KBM-7 (cell line): ENCODE results near the gene HTR5A.
A peak's percentile ranks its signal among the peaks of the same experiment; 100 is the strongest.
"Not testable (repeated sequence)": the region's sequence is repeated elsewhere in the genome, so short reads cannot be mapped to it uniquely, and the experiment has no call there.

Experiments
- DNase-seq: peaks from one replicate; pipeline ENCODE4 v3.0.0-alpha.2; 2015
- in situ Hi-C: fragments of 300-500 bp; cut with MboI; formaldehyde crosslinking; loops from 2 replicates; pipeline ENCODE4 v1.14.3; 2020; ENCODE audit warnings: low sequenced_read_pairs, low pct_unique_long_range_greater_than_20kb, mixed read lengths

HTR5A gene

DNA sequence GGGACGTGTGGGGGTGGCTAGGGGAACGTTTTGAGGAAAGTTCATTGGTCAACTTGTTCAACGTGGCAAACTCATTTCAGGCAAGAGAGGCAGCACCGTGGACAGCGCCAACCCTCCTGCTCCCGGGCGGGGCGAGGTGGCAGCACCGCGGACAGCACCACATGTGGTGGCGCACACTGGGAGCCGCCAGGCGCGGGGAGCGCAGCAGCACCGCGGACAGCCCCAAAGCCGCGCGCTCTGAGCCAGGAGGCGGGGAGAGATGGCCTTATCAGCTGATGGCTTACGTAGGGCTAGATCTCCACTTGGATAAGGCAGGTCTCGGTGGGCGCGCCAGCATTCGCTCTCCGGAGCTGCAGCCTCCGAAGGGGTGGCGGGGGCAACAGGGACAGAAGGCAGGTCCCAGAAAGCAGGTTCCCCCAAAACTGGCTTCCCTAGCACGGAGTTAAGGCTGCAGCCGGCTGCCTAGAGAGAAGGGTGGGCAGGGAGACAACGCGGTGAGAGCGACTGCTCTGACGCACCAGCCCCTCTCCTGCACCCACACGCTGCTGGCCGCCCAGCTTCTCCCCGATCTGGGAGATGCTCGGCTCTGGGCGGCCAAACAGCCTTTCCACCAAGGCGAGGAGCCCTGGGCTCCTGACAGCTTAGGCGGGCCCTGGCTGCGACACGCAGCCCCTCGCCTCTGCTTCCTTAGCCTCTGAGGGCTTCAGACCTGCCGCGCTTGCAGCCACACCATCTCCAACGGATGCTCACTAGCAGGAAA is at the start of gene HTR5A:
Gene HTR5A (plus strand): TSS at position 333 of the 760 bp plus-strand sequence. CDS start 576 bp downstream, outside the sequence.
- DNase-seq: peak; percentile 89
- in situ Hi-C loops: no loop called here

- in situ Hi-C loops: no loop called here
- no peak for DNase-seq
Measured at GRCh38 chr7:155020996-155021395, 49.1 kb upstream of the HTR5A start.

GRCh38 chr7:155021699-155022145 is 48.4 kb upstream of the HTR5A start:
- DNase-seq: no peak
- in situ Hi-C loops: no loop called here

GRCh38 chr7:155027879-155028278 is 42.2 kb upstream of the HTR5A start:
- DNase-seq: no peak

DNA sequence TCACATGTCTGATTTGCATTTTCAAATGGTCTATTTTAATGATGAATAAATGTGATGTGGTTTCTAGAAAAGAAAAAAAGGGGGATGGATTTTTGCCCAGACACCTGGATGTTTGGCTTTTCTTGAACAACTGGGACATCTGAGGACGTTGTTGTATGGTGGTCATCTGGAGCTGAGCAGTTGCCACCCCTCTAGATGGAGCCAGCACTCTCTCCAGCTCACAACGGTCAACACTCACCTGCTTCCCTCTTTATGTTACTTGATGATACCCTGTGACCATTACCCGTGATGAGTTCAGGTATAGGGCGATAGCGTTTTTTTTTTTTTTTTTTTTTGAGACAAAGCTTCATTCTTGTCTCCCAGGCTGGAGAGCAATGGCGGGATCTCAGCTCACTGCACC is 37.1 kb upstream of the HTR5A start:
- in situ Hi-C loops: no loop called here
- no peak for DNase-seq

More at GRCh38 chr7:155027879-155028278, 42.2 kb upstream of the HTR5A start:
- in situ Hi-C loops: no loop called here

DNA sequence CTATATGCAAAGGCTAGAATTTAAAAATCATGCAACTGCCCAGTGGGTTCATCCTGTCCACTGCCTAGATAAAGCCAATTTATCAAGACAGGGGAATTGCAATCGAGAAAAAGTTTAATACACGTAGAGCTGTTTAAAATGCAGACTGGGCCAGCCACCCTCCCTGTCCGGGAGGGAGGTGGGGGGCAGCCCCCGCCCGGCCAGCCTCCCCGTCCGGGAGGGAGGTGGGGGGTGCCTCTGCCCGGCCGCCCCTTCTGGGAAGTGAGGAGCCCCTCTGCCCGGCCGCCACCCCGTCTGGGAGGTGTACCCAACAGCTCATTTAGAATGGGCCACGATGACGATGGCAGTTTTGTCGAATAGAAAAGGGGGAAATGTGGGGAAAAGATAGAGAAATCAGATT is 35.6 kb upstream of the HTR5A start:
- in situ Hi-C loops, DNase-seq: not testable (repeated sequence)

GRCh38 chr7:155038335-155038734 is 31.8 kb upstream of the HTR5A start:
- DNase-seq: no peak
- in situ Hi-C loops: no loop called here

- in situ Hi-C loops: no loop called here
- DNase-seq: no peak
Measured at GRCh38 chr7:155043756-155044155, 26.4 kb upstream of the HTR5A start.

- DNase-seq: no peak
- in situ Hi-C loops: no loop called here
Measured at GRCh38 chr7:155048006-155048405, 22.1 kb upstream of the HTR5A start.

DNA sequence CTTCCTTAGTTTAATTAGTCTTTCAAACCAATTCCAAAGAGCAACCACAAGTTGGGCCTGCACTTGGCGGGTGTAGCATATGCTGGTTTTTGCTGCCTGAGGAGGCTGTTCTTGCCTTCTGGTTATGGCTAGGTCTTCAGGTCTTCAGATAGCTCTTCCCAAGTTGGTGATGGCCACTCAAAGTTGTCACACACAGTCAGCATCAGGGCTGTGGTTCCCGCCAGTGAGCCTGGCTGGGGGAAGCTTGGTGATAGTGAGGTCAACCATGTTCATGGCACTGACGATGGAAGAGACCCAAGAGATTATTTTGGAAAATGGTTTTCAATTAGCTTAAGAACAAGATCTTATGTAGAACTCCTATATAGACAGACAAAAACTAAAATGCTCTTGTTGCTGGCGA is 18.8 kb upstream of the HTR5A start:
- in situ Hi-C loops: no loop called here
- DNase-seq: no peak

- in situ Hi-C loops: no loop called here
- no peak for DNase-seq
Measured at GRCh38 chr7:155053002-155053401, 17.1 kb upstream of the HTR5A start.

DNA sequence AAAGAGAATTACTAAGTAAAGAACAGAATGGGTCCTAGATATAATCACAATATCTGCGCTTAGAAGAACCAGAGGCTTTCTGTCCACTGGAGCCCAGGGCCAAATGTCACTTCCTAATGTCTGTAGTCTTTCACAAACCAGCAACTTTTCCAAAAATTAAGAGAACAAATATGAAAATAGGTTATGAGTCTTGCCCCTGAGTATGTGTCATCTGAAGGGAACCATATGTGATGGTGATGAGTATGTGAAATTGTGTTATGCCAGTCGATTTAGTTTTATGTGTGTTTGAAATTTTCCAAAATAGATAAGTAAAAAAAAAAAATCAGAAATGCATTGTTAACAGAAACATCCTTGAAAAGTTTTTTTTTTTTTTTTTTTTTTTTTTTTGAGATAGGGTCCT is 15.4 kb upstream of the HTR5A start:
- in situ Hi-C loops: no loop called here

GRCh38 chr7:155057076-155057475 is 13.0 kb upstream of the HTR5A start:
- in situ Hi-C loops: no loop called here
- no peak for DNase-seq

More for the DNA sequence above, 15.4 kb upstream of the HTR5A start:
- DNase-seq: no peak

GRCh38 chr7:155058896-155059295 is 11.2 kb upstream of the HTR5A start:
- no peak for DNase-seq
- in situ Hi-C loops: no loop called here

DNA sequence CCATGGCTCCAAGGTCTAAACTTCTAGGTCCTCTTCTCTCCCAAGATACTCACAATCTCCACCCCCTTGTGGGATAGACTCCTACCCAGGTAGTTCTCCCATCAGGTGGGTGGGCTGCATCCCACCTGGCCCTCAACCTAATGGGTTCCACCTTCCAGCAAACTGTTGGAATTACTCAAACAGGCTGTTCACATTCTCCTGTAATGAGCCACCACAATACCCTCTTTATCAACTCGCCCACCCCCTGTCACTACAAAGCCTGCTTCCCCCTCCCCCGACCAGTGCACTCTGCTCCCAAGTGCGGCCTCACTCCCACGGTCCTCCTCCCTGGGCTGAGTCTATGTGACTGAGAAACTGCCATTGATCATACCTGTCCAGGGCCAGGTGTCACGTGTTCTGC is 10.4 kb upstream of the HTR5A start:
- in situ Hi-C loops: no loop called here
- no peak for DNase-seq

- in situ Hi-C loops: no loop called here
- DNase-seq: no peak
Measured at GRCh38 chr7:155062411-155062810, 7.7 kb upstream of the HTR5A start.

- in situ Hi-C loops: no loop called here
- DNase-seq: no peak
Measured at GRCh38 chr7:155064186-155064585, 5.9 kb upstream of the HTR5A start.

DNA sequence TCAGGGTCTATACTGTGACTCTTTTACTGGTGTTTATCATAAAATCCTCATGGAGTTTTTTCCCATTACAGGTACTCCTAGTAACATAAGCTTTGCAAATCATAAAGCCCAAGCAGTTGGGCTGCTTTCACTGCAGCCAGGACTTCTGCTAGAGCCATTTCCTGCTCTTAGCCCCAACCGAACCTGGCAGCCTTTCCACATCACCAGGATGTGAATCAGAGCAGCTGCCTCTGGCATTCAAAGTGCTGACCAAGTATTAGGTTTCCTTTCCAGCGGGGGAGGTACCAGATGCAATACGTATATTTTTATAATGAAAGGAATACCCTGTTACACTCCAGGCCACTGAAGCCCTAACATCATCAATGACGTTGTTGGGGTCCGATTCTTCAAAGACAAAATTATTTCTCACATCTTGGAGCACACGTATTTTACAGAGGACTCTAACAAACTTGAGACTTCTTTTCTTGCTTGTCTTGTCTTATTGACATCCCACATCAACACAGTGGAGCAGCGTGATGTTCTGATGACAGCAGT is 3.6 kb upstream of the HTR5A start:
- no peak for DNase-seq
- in situ Hi-C loops: no loop called here

DNA sequence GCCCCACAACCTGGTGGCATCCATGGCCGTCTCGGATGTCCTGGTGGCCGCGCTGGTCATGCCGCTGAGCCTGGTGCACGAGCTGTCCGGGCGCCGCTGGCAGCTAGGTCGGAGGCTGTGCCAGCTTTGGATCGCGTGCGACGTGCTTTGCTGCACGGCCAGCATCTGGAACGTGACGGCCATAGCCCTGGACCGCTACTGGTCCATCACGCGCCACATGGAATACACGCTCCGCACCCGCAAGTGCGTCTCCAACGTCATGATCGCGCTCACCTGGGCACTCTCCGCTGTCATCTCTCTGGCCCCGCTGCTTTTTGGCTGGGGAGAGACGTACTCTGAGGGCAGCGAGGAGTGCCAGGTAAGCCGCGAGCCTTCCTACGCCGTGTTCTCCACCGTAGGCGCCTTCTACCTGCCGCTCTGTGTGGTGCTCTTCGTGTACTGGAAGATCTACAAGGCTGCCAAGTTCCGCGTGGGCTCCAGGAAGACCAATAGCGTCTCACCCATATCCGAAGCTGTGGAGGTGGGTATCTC is 1.1 kb downstream of the HTR5A start:
- no peak for DNase-seq
- in situ Hi-C loops: no loop called here

- in situ Hi-C loops: no loop called here
- no peak for DNase-seq
Measured at GRCh38 chr7:155071916-155072571, 1.9 kb downstream of the HTR5A start.
